HEK293 (cell line): ENCODE measurements around the gene ADRA2C.
A peak's percentile ranks its signal among the peaks of the same experiment; 100 is the strongest.

Source experiments
- CTCF ChIA-PET: fragments of 350-600 bp; formaldehyde crosslinking; extraction: SDS; loops from one replicate; lab custom pipeline; 2021; ENCODE audit warnings: antibody characterized with exemption; lab: Yijun Ruan, JAX
- POLR2A ChIA-PET: fragments of 300-600 bp; formaldehyde crosslinking; extraction: SDS; loops from one replicate; lab custom pipeline; 2020; ENCODE audit warnings: antibody characterized with exemption, inconsistent platforms; lab: Yijun Ruan, JAX
- H3K27ac ChIP-seq: fragments of 200-500 bp; sonication (Bioruptor generic); 2 replicates; pipeline ENCODE4 v1.5.1; 2014; ENCODE audit warnings: low read depth, low read length, control low read depth, inconsistent platforms; ENCODE audit errors: extremely low read depth
- H3K36me3 ChIP-seq, 2 experiments: fragments of 200-500 bp in 1 of 2; sonication (Bioruptor generic) in 1 of 2; 1 replicate in 1 of 2; 2 replicates in 1 of 2; pipeline ENCODE4 v1.5.1; 2014 to 2017; ENCODE audit warnings: inconsistent platforms in 2 of 2, low read length in 2 of 2; ENCODE audit not compliant: control insufficient read depth in 2 of 2, insufficient read depth in 1 of 2
- H3K4me1 ChIP-seq: fragments of 200-500 bp; sonication (Bioruptor generic); 2 replicates; pipeline ENCODE4 v1.5.1; 2014; ENCODE audit warnings: mild to moderate bottlenecking, low read length, inconsistent platforms; ENCODE audit not compliant: control insufficient read depth, insufficient read depth
- H3K4me3 ChIP-seq: 2 replicates; pipeline ENCODE4 v1.5.1; 2011; ENCODE audit warnings: low read depth, mild to moderate bottlenecking, control low read depth, low read length, moderate library complexity
- H3K9me3 ChIP-seq: fragments of 200-500 bp; sonication (Bioruptor generic); 2 replicates; pipeline ENCODE4 v1.5.1; 2014; ENCODE audit warnings: low read depth, low read length, inconsistent platforms; ENCODE audit not compliant: control insufficient read depth, insufficient read depth
- BCL11A ChIP-seq: fragments of 450-650 bp; formaldehyde crosslinking; IDR thresholded peaks from 2 replicates; pipeline ENCODE4 v1.5.1; 2016; ENCODE audit warnings: low read depth, missing biosample characterization, missing genetic modification characterization
- BCL11B ChIP-seq: fragments of 450-650 bp; formaldehyde crosslinking; IDR thresholded peaks from 2 replicates; pipeline ENCODE4 v1.5.1; 2016; ENCODE audit warnings: low read depth, missing biosample characterization, missing genetic modification characterization
- GFI1B ChIP-seq: fragments of 450-650 bp; formaldehyde crosslinking; IDR thresholded peaks from 2 replicates; pipeline ENCODE4 v1.5.1; 2016; ENCODE audit warnings: missing biosample characterization, missing genetic modification characterization
- GLI2 ChIP-seq: fragments of 450-650 bp; formaldehyde crosslinking; IDR thresholded peaks from 2 replicates; pipeline ENCODE4; 2017; ENCODE audit warnings: missing biosample characterization, missing genetic modification characterization, low read depth, borderline replicate concordance
- HIC1 ChIP-seq: fragments of 450-650 bp; formaldehyde crosslinking; IDR thresholded peaks from 2 replicates; pipeline ENCODE4 v1.5.1; 2016; ENCODE audit warnings: missing biosample characterization, missing genetic modification characterization
- HOXD13 ChIP-seq: sonication (generic); formaldehyde crosslinking; IDR thresholded peaks from 2 replicates; pipeline ENCODE4 v1.8.0; 2022; ENCODE audit warnings: missing genetic modification reagents, borderline replicate concordance
- IKZF3 ChIP-seq: fragments of 450-650 bp; IDR thresholded peaks from 2 replicates; pipeline ENCODE4 v1.5.0; 2018; ENCODE audit warnings: missing biosample characterization, mild to moderate bottlenecking, missing genetic modification characterization, moderate library complexity
- MZF1 ChIP-seq: fragments of 450-650 bp; formaldehyde crosslinking; IDR thresholded peaks from 2 replicates; pipeline ENCODE4 v1.5.1; 2017; ENCODE audit warnings: missing biosample characterization, missing genetic modification characterization, borderline replicate concordance
- PRDM4 ChIP-seq: fragments of 450-650 bp; formaldehyde crosslinking; IDR thresholded peaks from 2 replicates; pipeline ENCODE4 v1.5.1; 2017; ENCODE audit warnings: missing biosample characterization, missing genetic modification characterization
- SP3 ChIP-seq: fragments of 450-650 bp; formaldehyde crosslinking; IDR thresholded peaks from 2 replicates; pipeline ENCODE4 v1.5.1; 2016; ENCODE audit warnings: missing biosample characterization, missing genetic modification characterization
- ZIC2 ChIP-seq: fragments of 450-650 bp; formaldehyde crosslinking; IDR thresholded peaks from 2 replicates; pipeline ENCODE4 v1.5.1; 2016; ENCODE audit warnings: missing biosample characterization, missing genetic modification characterization
- ZNF16 ChIP-seq: fragments of 450-650 bp; formaldehyde crosslinking; IDR thresholded peaks from 2 replicates; pipeline ENCODE4 v1.5.1; 2016; ENCODE audit warnings: low read depth, missing biosample characterization, missing genetic modification characterization
- ZNF18 ChIP-seq: fragments of 450-650 bp; formaldehyde crosslinking; IDR thresholded peaks from 2 replicates; pipeline ENCODE4 v1.5.1; 2016; ENCODE audit warnings: missing biosample characterization, missing genetic modification characterization
- ZNF23 ChIP-seq: fragments of 450-650 bp; formaldehyde crosslinking; IDR thresholded peaks from 2 replicates; pipeline ENCODE4 v1.5.1; 2016; ENCODE audit warnings: missing biosample characterization, missing genetic modification characterization, borderline replicate concordance
- ZNF292 ChIP-seq: fragments of 450-650 bp; formaldehyde crosslinking; IDR thresholded peaks from 2 replicates; pipeline ENCODE4 v1.5.1; 2016; ENCODE audit warnings: low read depth, missing biosample characterization, missing genetic modification characterization, borderline replicate concordance
- ZNF391 ChIP-seq: fragments of 450-650 bp; formaldehyde crosslinking; IDR thresholded peaks from 2 replicates; pipeline ENCODE4 v1.5.1; 2016; ENCODE audit warnings: low read depth, missing biosample characterization, missing genetic modification characterization, borderline replicate concordance
- ZNF513 ChIP-seq: fragments of 450-650 bp; IDR thresholded peaks from 2 replicates; pipeline ENCODE4 v1.5.1; 2018; ENCODE audit warnings: missing biosample characterization, missing genetic modification characterization
- ZNF561 ChIP-seq: fragments of 450-650 bp; IDR thresholded peaks from 2 replicates; pipeline ENCODE4 v1.5.1; 2018; ENCODE audit warnings: missing biosample characterization, missing genetic modification characterization, borderline replicate concordance

Gene ADRA2C

GRCh38 chr4:3719191-3719590 lies 47.0 kb upstream of the ADRA2C start:
- POLR2A ChIA-PET, result no interaction called here
- CTCF ChIA-PET, result no interaction called here
- TF ChIP-seq PRDM4 (tag by site-specific recombination) (no peak), ZNF391 (tag by site-specific recombination) (no peak), MZF1 (no peak), HIC1 (tag by site-specific recombination) (no peak), ZNF561 (no peak), ZNF23 (tag by site-specific recombination) (no peak), HOXD13 (no peak), ZNF292 (tag by site-specific recombination) (no peak), ZNF16 (tag by site-specific recombination) (no peak), ZNF18 (no peak), BCL11B (tag by site-specific recombination) (no peak), GFI1B (no peak), IKZF3 (tag by site-specific recombination) (no peak)

GRCh38 chr4:3719836-3720235 lies 46.3 kb upstream of the ADRA2C start:
- H3K36me3 ChIP-seq, result no peaks in the 10 kb centered on the region
- ChIA-PET POLR2A (no interaction called here), CTCF (no interaction called here)
- H3K4me3 ChIP-seq, result no peak overlapping the region
- H3K27ac ChIP-seq, result no peak overlapping the region
- H3K9me3 ChIP-seq, result no peaks in the 10 kb centered on the region
- TF ChIP-seq BCL11A (tag by site-specific recombination) (no peak), ZIC2 (peak; percentile 80), ZNF513 (no peak), SP3 (tag by site-specific recombination) (no peak), GLI2 (tag by site-specific recombination) (no peak)
- H3K4me1 ChIP-seq, result no peaks in the 10 kb centered on the region

More at GRCh38 chr4:3719191-3719590, 47.0 kb upstream of the ADRA2C start:
- no peak overlapping the region for H3K27ac ChIP-seq
- no peaks in the 10 kb centered on the region for H3K9me3 ChIP-seq
- H3K36me3 ChIP-seq, result no peaks in the 10 kb centered on the region
- H3K4me1 ChIP-seq, result no peaks in the 10 kb centered on the region
- no peak overlapping the region for H3K4me3 ChIP-seq
